Activated B cell treated with CpG ODN at 0.5 μM for 24 hours (primary cell): ENCODE measurements around the gene ZAR1L. TPM values are rescaled to one million over a fixed set of nuclear protein-coding genes. Genes with fewer than 3 reads are reported as not detected.

Experiments
- ATAC-seq: fragments of 200-7000 bp; cut with Tn5 transposase; one replicate; pipeline ENCODE4 v1.10.0; 2021; ENCODE audit warnings: low read depth, mild to moderate bottlenecking, moderate library complexity
- CTCF ChIA-PET: fragments of 350-600 bp; sonication (Branson Sonifier 250); formaldehyde crosslinking; loops from one replicate; lab custom pipeline; 2021; ENCODE audit warnings: antibody characterized with exemption; lab: Charles Lee
- POLR2A ChIA-PET: fragments of 350-600 bp; sonication (Branson Sonifier 250); formaldehyde crosslinking; loops from one replicate; lab custom pipeline; 2021; ENCODE audit warnings: antibody characterized with exemption; lab: Charles Lee
- DNase-seq: peaks from one replicate; pipeline ENCODE4 v3.0.0; 2022
- H3K27ac Mint-ChIP-seq: one replicate; pipeline ENCODE4 v1.8.0; 2020; ENCODE audit warnings: mixed read lengths
- H3K27me3 Mint-ChIP-seq: one replicate; pipeline ENCODE4 v1.8.0; 2021; ENCODE audit warnings: mixed read lengths
- H3K36me3 Mint-ChIP-seq: one replicate; pipeline ENCODE4 v1.8.0; 2021; ENCODE audit warnings: low read depth, mixed read lengths
- H3K4me1 Mint-ChIP-seq: one replicate; pipeline ENCODE4 v1.8.0; 2021; ENCODE audit warnings: mixed read lengths
- H3K4me3 Mint-ChIP-seq: one replicate; pipeline ENCODE4 v1.8.0; 2020; ENCODE audit warnings: mild to moderate bottlenecking, mixed read lengths
- H3K9me3 Mint-ChIP-seq: one replicate; pipeline ENCODE4 v1.8.0; 2020; ENCODE audit warnings: mixed read lengths
- intact Hi-C: fragments of 100-400 bp; cut with micrococcal nuclease; formaldehyde crosslinking; loops from one replicate; pipeline ENCODE4 v1.15.1; 2024
- total RNA-seq: library from RNA; stranded (reverse); gene quantifications from 2 replicates; pipeline ENCODE4 v1.2.3, GENCODE V29; 2022
- TF ChIP-seq, protein P1 (sequence below): fragments of 200-600 bp; IDR thresholded peaks from one replicate; pipeline ENCODE4 v1.8.0; 2022; ENCODE audit warnings: antibody characterized with exemption, mild to moderate bottlenecking

The ZAR1L gene
- total RNA-seq, 1 donor from 2014 or later, result not detected

- Mint-ChIP-seq H3K4me1 (no peaks in the 10 kb centered on the region), H3K4me3 (no peak overlapping the region), H3K36me3 (no peaks in the 10 kb centered on the region), H3K27me3 (no peaks in the 10 kb centered on the region), H3K9me3 (no peaks in the 10 kb centered on the region), H3K27ac (no peak overlapping the region)
- no peak for ATAC-seq
- ChIA-PET POLR2A (no interaction called here), CTCF (no interaction called here)
- TF ChIP-seq, protein P1, sequence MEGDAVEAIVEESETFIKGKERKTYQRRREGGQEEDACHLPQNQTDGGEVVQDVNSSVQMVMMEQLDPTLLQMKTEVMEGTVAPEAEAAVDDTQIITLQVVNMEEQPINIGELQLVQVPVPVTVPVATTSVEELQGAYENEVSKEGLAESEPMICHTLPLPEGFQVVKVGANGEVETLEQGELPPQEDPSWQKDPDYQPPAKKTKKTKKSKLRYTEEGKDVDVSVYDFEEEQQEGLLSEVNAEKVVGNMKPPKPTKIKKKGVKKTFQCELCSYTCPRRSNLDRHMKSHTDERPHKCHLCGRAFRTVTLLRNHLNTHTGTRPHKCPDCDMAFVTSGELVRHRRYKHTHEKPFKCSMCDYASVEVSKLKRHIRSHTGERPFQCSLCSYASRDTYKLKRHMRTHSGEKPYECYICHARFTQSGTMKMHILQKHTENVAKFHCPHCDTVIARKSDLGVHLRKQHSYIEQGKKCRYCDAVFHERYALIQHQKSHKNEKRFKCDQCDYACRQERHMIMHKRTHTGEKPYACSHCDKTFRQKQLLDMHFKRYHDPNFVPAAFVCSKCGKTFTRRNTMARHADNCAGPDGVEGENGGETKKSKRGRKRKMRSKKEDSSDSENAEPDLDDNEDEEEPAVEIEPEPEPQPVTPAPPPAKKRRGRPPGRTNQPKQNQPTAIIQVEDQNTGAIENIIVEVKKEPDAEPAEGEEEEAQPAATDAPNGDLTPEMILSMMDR, result no peak
- intact Hi-C loops, result no loop called here
- no peak for DNase-seq
Observed at GRCh38 chr13:32259116-32259515, 56.0 kb downstream of the ZAR1L start.

DNA sequence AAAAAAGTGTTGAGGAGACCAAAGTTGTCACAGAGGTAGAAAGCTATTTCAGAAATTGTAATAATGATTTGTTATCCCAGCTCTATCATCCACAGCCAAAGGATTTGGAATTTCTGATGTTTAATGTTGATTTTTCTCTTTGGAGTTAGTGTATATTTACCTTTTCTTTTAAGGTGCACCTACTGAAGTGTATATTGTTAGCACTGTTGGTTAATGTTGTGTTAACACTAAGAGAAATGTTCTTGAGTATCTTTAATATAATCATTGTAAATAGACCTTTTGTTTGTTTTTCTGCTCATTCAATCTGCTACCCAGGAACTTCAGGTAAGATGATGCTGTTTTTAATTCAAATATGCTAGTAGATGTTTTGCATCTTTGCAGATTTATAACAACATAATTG, 57.5 kb downstream of the ZAR1L start:
- ChIA-PET POLR2A (no interaction called here), CTCF (interaction anchor here (0.9 kb wide), 1 partner anchor 11 kb away, joined by 4 read pairs; no protein-coding TSS in a partner anchor)
- TF ChIP-seq, protein P1, result no peak
- no peak for DNase-seq
- Mint-ChIP-seq H3K27ac (no peak overlapping the region), H3K9me3 (no peaks in the 10 kb centered on the region), H3K4me3 (no peak overlapping the region), H3K27me3 (no peaks in the 10 kb centered on the region), H3K36me3 (no peaks in the 10 kb centered on the region), H3K4me1 (no peaks in the 10 kb centered on the region)
- ATAC-seq, result no peak
- intact Hi-C loops, result no loop called here

DNA sequence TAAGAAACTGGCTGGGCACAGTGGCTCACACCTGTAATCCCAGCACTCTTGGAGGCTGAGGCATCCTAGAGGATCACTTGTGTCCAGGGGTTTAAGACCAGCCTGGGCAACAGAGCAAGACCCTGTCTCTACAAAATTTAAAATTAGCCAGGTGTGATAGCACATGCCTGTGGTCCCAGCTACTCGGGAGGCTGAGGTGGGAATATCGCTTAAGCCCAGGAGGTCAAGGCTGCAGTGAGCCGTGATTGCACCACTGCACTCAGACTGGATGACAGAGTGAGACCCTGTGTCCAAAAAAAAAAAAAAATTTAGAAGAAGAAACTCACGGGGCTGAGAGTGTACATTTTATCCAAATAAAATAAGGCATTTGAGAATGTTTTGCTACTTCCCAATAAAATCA, 58.9 kb downstream of the ZAR1L start:
- Mint-ChIP-seq H3K27me3 (no peaks in the 10 kb centered on the region), H3K27ac (no peak overlapping the region), H3K4me3 (no peak overlapping the region), H3K9me3 (no peaks in the 10 kb centered on the region), H3K36me3 (no peaks in the 10 kb centered on the region), H3K4me1 (no peaks in the 10 kb centered on the region)
- TF ChIP-seq, protein P1, result no peak
- intact Hi-C loops, result no loop called here
- CTCF ChIA-PET, result interaction anchor here (1.1 kb wide), 1 partner anchor 186 kb away, joined by 3 read pairs; no protein-coding TSS in a partner anchor
- no peak for DNase-seq
- POLR2A ChIA-PET, result no interaction called here
- ATAC-seq, result no peak

- ChIA-PET POLR2A (no interaction called here), CTCF (interaction anchor here (1.1 kb wide), 1 partner anchor 187 kb away, joined by 3 read pairs; no protein-coding TSS in a partner anchor)
- Mint-ChIP-seq H3K4me3 (no peak overlapping the region), H3K9me3 (no peaks in the 10 kb centered on the region), H3K36me3 (no peaks in the 10 kb centered on the region), H3K4me1 (no peaks in the 10 kb centered on the region), H3K27me3 (no peaks in the 10 kb centered on the region), H3K27ac (no peak overlapping the region)
- intact Hi-C loops, result no loop called here
- DNase-seq (no peak), ATAC-seq (no peak)
- TF ChIP-seq, protein P1, result no peak
Observed at GRCh38 chr13:32255724-32256109, 59.4 kb downstream of the ZAR1L start.

DNA sequence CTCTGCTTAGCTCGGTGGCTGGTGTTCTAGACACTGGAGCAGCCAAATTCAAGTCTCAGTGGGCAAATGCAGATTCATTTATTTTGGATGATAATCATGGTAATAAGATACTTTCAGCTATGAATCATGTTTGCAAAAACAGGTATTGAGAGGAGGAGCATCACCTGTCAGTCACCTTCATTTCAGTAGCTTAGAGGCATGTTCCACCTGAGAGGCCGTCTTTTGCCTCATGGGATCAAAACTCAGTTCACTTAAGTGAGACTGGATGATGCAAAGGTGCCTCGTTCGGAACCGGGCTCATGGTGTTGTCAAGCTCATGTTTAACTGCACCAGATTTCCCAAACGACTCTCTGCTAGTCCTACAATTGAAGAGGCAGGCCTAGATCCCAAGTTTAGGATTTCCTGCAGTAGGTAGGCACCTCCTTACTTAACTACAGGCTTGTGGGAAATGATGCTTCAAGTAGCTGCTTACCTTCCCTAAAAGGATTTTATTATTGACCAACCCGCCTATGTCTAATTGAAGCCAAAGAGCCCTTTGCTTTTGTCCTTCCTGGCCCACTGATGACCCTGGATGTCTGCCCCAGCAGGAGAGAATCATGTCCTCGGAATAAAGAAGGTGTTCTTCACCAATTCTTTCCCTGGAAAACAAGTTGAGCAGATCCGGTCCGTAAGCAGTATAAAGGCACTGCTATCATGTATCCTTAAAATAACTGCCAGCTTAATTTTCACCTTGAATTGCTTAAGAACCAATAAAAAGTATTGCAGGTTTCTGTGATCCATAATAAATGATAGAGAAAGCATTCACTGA, 60.0 kb downstream of the ZAR1L start:
- Mint-ChIP-seq H3K27me3 (no peaks in the 10 kb centered on the region), H3K4me1 (no peaks in the 10 kb centered on the region), H3K27ac (no peak overlapping the region), H3K4me3 (no peak overlapping the region), H3K9me3 (no peaks in the 10 kb centered on the region), H3K36me3 (no peaks in the 10 kb centered on the region)
- CTCF ChIA-PET, result interaction anchor here (1.1 to 1.4 kb wide), 2 partner anchors 13 to 187 kb away, joined by 3 to 4 read pairs; no protein-coding TSS in a partner anchor
- POLR2A ChIA-PET, result no interaction called here
- DNase-seq, result no peak
- TF ChIP-seq, protein P1, result no peak
- ATAC-seq, result no peak
- intact Hi-C loops, result no loop called here
